ENCODE measurements around the gene DDO. TPM values are rescaled to one million over a fixed set of nuclear protein-coding genes. Genes with fewer than 3 reads are reported as not detected.
"Not testable (repeated sequence)": the region's sequence is repeated elsewhere in the genome, so short reads cannot be mapped to it uniquely, and the experiment has no call there.

The DDO gene
- total RNA-seq, 6 experiments from 2014 or later = 4.6 to 9.4 (median 6.4) TPM

GRCh38 chr6:110352563-110353262 lies 62.7 kb downstream of the DDO start:
- H3K4me3 ChIP-seq = no peak overlapping the region
- intact Hi-C loops (cut with DNase I) = no loop called here
- TF ChIP-seq POLR2A (IDR thresholded peaks at IDR 0.05) = no peak
- TF ChIP-seq, protein P1, sequence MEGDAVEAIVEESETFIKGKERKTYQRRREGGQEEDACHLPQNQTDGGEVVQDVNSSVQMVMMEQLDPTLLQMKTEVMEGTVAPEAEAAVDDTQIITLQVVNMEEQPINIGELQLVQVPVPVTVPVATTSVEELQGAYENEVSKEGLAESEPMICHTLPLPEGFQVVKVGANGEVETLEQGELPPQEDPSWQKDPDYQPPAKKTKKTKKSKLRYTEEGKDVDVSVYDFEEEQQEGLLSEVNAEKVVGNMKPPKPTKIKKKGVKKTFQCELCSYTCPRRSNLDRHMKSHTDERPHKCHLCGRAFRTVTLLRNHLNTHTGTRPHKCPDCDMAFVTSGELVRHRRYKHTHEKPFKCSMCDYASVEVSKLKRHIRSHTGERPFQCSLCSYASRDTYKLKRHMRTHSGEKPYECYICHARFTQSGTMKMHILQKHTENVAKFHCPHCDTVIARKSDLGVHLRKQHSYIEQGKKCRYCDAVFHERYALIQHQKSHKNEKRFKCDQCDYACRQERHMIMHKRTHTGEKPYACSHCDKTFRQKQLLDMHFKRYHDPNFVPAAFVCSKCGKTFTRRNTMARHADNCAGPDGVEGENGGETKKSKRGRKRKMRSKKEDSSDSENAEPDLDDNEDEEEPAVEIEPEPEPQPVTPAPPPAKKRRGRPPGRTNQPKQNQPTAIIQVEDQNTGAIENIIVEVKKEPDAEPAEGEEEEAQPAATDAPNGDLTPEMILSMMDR (IDR thresholded peaks at IDR 0.05) = no peak
- no peaks in the 10 kb centered on the region for H3K27me3 ChIP-seq
- no peaks in the 10 kb centered on the region for H3K36me3 ChIP-seq
- 71% methylated on average over 7 of the region's 7 CpGs for WGBS (ENCODE audit: insufficient coverage, low coverage, low lambda C conversion rate, missing lambda C conversion rate)
- DNase-seq = no peak
- H3K9me3 ChIP-seq = no peaks in the 10 kb centered on the region
- H3K27ac ChIP-seq = no peak overlapping the region
- H3K4me1 ChIP-seq = no peaks in the 10 kb centered on the region
- no peak for ATAC-seq

GRCh38 chr6:110351986-110352385 lies 63.4 kb downstream of the DDO start:
- H3K4me3 ChIP-seq = no peak overlapping the region
- WGBS (ENCODE audit: insufficient coverage, low coverage, low lambda C conversion rate, missing lambda C conversion rate) = 70% methylated on average over 4 of the region's 4 CpGs
- DNase-seq = no peak
- intact Hi-C loops (cut with DNase I) = no loop called here
- TF ChIP-seq, protein P1 (IDR thresholded peaks at IDR 0.05) = no peak
- no peak overlapping the region for H3K27ac ChIP-seq
- no peak for ATAC-seq
- H3K36me3 ChIP-seq = no peaks in the 10 kb centered on the region
- no peaks in the 10 kb centered on the region for H3K4me1 ChIP-seq
- H3K27me3 ChIP-seq = no peaks in the 10 kb centered on the region
- no peaks in the 10 kb centered on the region for H3K9me3 ChIP-seq

- Histone ChIP-seq H3K27ac (no peak overlapping the region), H3K27me3 (no peaks in the 10 kb centered on the region), H3K4me1 (no peaks in the 10 kb centered on the region), H3K9me3 (no peaks in the 10 kb centered on the region), H3K4me3 (no peak overlapping the region), H3K36me3 (no peaks in the 10 kb centered on the region)
- ATAC-seq (no peak), DNase-seq (no peak)
- intact Hi-C loops (cut with DNase I) = no loop called here
- TF ChIP-seq POLR2A (IDR thresholded peaks at IDR 0.05) = no peak
- TF ChIP-seq, protein P1 (IDR thresholded peaks at IDR 0.05) = no peak
- 100% methylated on average over 3 of the region's 3 CpGs for WGBS (ENCODE audit: insufficient coverage, low coverage, low lambda C conversion rate, missing lambda C conversion rate)
These were observed 63.8 kb downstream of the DDO start for GRCh38 chr6:110351546-110351945.

DNA sequence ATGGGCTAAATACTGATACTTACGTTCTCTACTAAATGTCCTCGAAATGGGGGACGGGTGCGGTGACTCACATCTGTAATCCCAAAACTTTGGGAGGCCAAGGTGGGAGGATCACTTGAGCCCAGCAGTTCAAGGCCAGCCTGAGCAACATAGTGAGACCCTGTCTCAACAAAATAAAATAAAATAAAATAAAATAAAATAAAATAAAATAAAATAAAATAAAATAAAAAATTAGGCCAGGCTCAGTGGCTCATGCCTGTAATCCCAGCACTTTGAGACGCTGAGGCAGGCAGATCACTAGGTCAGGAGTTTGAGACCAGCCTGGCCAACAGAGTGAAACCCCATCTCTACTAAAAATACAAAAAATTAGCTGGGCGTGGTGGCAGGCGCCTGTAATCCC lies 64.8 kb downstream of the DDO start:
- intact Hi-C loops (cut with DNase I); H3K27ac ChIP-seq: not testable (repeated sequence)
- 86% methylated on average over 5 of the region's 7 CpGs for WGBS (ENCODE audit: insufficient coverage, low coverage, low lambda C conversion rate, missing lambda C conversion rate)

GRCh38 chr6:110348961-110349690 lies 66.2 kb downstream of the DDO start:
- Histone ChIP-seq H3K4me3 (no peak overlapping the region), H3K27ac (no peak overlapping the region), H3K27me3 (no peaks in the 10 kb centered on the region), H3K4me1 (no peaks in the 10 kb centered on the region), H3K36me3 (no peaks in the 10 kb centered on the region), H3K9me3 (no peaks in the 10 kb centered on the region)
- 94% methylated on average over 9 of the region's 11 CpGs for WGBS (ENCODE audit: insufficient coverage, low coverage, low lambda C conversion rate, missing lambda C conversion rate)
- intact Hi-C loops (cut with DNase I) = no loop called here
- DNase-seq (no peak), ATAC-seq (no peak)
- no peak for TF ChIP-seq POLR2A (IDR thresholded peaks at IDR 0.05)
- TF ChIP-seq, protein P1 (IDR thresholded peaks at IDR 0.05) = no peak

More for the DNA sequence above, 64.8 kb downstream of the DDO start:
- H3K36me3 ChIP-seq, H3K4me3 ChIP-seq, H3K27me3 ChIP-seq, ATAC-seq, DNase-seq, H3K4me1 ChIP-seq, H3K9me3 ChIP-seq: not testable (repeated sequence)
